HG02938 (cell line): ENCODE results near the gene NMU.
"Not testable (repeated sequence)": the region's sequence is repeated elsewhere in the genome, so short reads cannot be mapped to it uniquely, and the experiment has no call there.

Experiments
- ATAC-seq: cut with Tn5 transposase; IDR thresholded peaks from one replicate; pipeline ENCODE4 v1.9.1; 2021; ENCODE audit warnings: mild to moderate bottlenecking, moderate library complexity; ENCODE audit not compliant: unreplicated experiment

NMU gene

DNA sequence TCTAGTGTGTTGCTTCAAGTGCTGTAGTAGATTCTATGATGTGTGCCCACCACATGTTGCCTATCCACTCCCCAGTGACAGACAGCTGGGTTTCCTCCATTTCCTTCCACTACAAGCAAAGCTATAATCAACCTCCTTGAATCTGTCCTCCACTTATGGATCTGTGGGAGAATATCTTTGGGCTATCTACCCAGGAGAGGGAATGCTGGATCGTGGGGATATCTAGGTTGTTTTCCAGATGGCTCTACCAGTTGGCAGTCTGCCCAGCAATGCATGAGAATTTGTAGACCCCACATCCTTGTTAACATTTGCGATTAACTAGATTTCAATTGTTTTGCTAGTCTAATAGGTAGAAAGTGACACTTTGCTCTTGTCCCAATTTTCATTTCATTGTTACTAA, 10.3 kb downstream of the NMU start:
- ATAC-seq, result no peak

DNA sequence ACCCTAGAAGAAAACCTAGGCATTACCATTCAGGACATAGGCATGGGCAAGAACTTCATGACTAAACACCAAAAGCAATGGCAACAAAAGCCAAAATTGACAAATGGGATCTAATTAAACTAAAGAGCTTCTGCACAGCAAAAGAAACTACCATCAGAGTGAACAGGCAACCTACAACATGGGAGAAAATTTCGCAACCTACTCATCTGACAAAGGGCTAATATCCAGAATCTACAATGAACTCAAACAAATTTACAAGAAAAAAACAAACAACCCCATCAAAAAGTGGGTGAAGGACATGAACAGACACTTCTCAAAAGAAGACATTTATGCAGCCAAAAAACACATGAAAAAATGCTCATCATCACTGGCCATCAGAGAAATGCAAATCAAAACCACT, 12.0 kb downstream of the NMU start:
- not testable (repeated sequence) for ATAC-seq

DNA sequence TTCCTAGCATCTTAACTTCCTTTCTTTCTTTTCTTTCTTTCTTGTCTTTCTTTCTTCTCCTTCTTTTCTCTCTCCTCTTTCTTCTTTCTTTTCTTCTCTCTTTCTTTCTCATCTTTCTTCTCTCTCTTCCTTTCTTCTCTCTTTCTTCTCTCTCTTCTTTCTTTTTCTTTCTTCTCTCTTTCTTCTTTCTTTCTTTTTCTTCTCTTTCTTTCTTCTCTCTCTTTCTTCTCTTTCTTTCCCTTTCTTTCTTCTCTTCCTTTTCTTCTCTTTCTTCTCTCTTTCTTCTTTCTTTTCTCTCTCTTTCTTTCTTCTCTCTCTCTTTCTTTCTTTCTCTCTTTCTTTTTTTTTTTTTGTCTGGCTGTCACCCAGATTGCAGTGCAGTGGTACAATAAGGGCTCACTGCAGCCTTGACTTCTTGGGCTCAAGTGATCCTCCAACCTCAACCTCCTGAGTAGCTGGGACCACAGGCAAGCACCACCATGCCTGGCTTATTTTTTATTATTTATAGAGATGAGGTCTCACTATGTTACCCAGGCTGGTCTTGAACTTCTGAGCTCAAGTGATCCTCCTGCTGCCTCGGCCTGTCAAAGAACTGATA, 17.5 kb downstream of the NMU start:
- no peak for ATAC-seq

DNA sequence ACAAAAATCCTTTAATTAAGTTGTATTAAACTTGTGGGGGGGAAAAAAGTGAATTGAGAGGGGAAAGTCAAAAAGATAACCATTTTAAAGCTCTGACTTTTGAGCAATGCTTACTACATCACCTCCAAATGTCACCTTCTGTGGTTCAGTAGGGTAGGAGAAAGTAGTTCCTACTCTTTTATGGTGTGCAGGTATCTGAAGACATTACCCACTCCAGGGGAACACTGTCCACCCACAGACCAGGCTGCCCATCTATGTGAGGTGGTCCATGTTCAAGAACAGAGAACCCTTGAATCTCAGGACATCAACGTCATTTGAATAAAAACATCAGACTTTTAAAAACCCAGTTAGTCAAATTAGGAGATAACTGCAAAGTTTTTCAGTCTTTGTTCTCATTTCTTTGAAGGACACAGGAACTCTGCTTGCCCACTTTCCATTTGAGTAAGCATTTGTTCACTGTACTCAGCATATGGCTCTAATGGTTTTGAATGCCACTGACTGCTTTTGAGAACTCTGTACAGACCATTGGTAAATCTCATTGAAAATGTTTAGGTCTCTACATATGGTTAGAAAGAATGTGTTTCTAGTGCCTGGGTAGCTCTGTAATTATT, 18.4 kb downstream of the NMU start:
- peak; percentile 98 for ATAC-seq

DNA sequence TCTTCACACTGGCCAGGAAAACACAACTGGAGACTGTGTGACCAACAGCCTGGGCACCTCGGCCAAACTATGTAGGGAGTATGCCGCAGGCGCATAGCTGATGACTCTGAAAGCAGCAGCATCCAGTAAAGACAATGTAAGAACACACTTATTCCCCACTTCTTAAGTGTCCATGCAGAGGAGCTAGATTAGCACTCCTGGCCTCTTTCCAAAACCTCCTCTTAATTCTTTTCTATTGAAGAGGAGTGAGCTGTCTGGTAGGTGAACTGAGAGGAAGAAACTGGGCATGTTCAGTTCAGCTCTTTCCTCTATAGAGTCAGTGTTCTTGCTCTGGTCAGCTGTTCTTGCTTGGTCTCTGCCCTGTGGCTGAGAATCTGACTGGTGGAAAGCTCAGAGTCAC, 21.1 kb downstream of the NMU start:
- no peak for ATAC-seq

DNA sequence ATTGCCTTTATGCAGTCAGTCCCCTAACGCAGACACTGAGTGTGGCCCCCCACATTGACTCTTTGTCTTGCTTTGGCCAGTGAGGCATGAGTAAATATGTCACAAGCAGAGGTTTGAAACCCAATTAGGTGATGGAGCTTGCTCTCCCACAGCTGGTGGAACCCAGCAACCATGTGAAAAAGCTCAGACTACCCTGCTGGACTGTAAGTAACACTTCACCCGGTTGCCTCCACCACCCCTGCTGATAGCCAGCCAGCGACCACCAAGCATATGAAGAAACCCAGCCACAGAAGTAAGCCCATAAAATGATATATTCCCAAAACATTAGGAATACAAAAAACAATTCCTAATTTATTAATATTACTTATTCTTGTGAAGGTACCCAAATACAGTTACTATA, 22.5 kb downstream of the NMU start:
- ATAC-seq, result no peak

DNA sequence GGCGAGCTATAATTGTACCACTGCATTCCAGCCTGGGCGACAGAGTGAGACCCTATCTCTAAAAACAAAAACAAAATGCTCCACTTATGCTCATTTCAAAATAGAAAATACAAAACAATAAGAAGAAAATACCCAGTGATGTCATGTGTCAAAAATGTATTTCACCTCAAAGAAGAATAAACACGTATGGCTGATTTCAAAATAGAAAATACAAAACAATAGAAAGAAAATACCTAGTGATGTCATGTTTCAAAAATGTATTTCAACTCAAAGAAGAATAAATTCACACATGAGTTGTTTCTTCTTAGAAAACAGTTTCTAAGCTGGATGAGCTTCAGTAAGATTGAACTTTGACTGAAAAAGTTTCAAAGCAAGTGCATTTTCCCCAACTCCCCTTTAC, 23.8 kb downstream of the NMU start:
- ATAC-seq, result no peak

DNA sequence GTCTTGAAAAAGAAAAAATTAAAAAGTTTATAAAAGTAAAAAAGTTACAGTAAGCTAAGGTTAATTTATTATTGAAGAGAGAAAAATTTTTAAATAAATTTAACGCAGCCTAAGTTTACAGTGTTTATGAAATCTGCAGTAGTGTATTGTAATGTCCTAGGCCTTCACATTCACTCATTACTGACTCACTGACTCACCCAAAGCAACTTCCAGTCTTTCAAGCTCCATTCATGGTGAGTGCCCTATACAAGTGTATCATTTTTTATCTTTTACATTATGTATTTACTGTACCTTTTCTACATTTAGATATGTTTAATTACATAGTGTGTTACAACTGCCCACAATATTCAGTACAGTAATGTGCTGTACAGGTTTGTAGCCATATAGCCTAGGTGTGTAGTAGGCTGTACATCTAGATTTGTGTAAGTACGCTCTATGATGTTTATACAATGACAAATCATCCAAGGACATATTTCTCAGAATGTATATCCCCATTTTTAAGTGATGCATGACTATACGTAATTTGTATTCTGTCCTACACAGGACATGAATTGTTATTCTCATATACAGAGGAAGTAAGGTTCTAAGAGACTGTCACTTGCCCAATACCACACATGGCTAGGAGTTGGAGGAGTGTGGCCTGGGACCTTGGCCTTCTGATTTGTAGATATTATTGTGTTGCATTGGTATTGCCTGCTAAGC, 24.6 kb downstream of the NMU start:
- ATAC-seq, result no peak

DNA sequence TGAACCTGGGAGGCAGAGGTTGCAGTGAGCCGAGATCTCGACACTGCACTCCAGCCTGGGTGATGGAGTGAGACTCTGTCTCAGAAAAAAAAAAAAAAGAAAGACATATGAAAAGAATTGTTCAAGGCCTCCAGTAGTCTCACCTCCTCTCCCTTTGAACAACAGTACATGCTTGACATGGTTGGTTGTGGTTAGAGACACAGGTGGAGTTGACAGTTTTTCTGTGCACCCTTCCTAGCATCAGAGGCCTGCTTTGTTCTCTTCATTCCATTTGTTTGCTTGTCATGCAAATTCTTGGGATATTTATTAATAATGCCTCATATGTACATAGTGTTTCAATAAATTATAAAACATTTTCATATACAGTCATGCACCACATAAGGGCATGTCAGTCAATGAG, 25.7 kb downstream of the NMU start:
- ATAC-seq, result no peak

DNA sequence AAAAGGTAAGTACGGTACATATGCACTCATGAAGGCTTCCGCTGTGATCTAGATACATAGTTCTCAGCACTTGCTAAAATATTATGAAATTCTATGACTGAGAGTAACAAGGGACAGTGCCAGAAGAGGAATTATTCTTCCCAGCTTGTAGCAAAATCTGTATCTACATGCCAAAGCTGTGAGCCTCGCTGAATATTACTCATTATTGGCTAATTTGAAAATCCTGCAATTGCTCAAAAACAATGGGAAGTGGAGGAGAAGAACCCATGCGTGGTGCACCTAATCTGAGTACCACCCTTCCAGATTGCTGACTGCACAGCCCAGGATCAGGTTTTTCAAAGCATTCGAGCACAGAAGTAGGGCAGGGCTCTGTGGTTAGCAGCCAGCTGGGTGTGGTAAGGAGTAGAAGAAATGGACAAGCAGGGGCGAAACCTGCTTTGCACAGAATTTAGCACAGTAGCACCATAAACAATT, 26.7 kb downstream of the NMU start:
- no peak for ATAC-seq

DNA sequence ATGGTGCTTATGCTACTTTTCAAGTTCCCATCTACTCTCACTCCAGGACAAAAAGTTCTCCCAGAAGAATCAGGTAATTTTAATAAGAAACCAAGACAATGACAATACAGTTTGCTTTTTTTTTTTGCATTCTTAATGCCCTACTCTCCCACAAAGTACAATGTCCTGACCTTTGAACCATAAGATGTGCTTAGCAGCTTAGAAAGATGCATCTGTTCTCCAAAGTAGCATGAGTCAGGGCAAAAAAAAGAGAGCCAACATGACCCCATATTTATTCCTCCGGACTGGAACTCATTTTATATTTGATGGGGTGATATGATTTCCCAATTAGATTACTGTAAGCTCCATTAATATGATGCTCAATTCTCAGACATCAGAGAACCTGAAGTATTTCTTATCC, 27.5 kb downstream of the NMU start:
- no peak for ATAC-seq

DNA sequence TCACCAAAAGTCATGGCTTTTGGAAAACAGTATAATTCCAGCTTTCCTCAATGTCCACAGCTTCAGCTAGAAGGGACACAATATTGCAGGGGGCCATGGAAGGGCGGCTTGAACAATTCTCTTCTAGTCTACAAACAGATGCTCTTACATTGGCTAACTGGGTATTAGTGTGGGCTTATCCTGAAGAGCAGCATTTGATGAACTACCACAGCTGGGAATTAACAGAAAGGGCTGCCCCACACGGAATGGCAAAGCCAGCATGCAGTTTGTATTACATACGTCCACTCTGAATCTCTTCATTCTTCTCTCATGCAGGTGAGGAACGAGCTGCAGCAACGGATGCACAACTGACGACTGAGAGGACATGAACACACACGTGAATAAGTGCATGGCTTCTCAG, 31.1 kb downstream of the NMU start:
- no peak for ATAC-seq

DNA sequence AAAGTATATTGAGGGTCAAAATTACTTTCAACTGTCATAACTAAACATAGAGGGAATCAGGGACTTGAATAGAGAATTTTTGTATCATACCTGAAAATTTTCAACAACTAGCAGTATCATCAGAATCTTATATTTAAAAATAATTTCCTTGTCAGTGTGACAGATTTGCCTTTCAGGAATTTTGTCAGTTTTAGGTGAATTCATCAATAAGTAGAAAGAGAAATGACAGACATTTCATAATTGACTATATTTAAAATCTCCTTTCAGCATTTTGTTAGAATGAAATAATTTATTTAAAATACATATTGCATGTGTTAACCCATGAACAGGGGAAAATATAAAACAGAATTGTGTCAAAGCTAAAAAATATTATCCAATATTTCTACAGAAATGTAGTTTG, 35.5 kb downstream of the NMU start:
- no peak for ATAC-seq

DNA sequence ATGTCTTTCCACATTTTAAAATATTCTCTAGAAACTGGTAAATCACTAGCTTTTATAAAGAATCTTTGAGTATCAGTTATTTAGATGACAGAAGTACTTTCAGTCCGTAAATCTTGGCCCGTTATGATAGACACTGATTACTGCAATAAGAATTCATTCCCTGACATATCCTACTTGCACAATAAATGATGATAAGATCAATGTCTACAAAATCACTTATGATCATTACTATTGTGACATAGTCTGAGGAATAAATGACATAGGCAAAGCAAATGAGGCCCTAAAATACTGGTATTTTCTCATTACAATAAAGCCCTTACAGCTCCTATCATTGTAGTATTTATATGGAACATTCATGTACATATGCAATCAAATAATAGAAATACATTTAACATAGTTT, 37.5 kb downstream of the NMU start:
- no peak for ATAC-seq

DNA sequence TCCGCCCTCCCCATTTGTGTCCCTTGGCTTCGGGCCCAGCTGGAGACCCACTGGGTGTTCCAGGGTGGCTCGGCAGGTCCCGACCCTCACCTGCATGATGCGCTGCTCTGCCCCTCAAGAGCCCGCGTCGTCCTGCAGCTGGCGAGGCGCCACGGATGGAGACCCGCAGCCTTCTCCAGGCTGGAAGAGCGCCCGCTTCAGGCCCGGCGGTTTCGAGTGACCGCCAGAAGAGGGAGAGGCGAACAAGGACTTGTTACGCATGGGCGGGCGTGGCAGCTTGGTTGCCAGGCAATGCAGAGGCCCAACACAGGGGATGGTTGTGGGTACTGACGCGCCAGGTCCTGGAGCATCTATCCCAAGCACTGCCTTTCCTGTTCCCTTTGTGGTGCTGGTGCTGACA, 44.1 kb downstream of the NMU start, which contains the start of gene PDCL2:
Gene PDCL2, minus strand, starts transcription at position 232 of the 400 bp plus-strand sequence. Its CDS starts 136 bp downstream, at position 96.
- ATAC-seq, result no peak

DNA sequence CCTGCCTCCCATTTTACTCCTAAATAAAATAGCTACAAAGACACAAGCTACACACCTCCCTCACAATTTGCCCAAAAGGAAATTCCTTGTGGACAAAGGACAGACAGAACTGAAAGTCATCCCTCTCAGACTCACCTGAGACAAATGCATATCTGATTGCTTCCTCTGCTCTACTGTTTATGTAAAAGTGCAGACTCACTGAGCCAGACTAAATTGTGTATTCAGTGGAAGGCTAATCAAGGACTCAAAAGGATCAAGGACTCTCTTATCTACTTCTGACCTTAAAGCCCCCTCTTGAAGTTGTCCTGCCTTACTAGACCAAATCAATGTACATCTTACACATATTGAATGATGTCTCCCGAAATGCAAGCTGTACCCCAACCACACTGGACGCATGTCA, 47.9 kb downstream of the NMU start:
- ATAC-seq, result no peak

DNA sequence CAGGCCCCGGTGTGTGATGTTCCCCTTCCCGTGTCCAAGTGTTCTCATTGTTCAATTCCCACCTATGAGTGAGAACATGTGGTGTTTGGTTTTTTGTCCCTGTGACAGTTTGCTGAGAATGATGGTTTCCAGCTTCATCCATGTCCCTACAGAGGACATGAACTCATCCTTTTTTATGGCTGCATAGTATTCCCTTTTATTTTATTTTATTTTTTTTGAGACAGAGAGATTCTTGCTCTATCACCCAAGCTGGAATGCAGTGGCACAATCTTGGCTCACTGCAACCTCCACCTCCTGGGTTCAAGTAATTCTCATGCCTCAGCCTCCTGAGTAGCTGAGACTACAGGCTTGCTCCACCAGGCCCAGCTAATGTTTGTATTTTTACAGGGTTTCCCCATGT, 53.3 kb downstream of the NMU start:
- not testable (repeated sequence) for ATAC-seq

DNA sequence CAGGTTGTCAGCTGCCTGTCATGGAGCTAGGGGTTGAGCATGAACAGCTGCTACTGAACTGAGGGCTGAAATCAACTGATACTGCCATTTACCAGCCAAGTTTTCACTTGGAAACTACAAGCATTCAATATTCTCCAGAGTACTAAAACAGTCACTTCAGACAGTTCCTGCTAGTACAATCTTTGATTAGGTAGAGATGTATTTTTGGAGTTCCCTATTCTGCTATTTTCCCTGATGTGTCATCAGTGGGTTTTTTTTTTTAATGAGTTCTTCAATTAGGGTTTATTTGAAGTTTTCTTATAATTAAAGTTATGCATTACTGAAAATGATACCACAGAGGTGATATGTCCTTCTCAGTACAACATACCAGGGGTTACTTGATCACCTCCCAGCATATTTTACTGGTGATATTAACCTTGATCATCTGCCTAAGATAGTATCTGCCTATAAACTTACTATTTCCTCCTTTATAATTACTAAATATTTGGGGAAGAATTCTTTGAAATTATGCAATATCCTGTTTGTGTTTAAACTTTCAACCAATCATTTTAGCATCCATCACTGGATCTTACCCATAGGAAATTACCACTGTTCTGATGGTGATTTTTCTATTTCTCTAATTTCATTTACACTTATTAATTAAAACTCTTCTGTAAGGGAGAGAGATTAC, 57.6 kb downstream of the NMU start:
- no peak for ATAC-seq

DNA sequence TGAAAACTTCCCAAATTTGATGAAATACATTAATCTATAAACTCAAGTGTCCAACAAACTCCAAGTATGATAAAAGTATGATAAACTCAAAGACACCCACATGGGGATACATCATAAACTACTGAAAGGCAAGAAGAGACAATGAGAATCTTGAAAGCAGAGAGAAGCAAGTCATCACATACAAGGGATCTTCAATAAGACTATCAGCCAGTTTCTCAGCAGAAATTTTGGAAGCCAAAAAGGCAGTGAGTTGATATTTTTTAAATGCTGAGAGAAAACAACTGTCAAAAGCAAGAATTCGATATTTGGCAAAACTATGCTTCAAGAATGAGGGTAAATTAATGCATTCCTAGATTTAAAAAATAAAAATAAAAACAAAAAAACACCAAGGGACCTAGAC, 60.6 kb downstream of the NMU start:
- ATAC-seq, result no peak

DNA sequence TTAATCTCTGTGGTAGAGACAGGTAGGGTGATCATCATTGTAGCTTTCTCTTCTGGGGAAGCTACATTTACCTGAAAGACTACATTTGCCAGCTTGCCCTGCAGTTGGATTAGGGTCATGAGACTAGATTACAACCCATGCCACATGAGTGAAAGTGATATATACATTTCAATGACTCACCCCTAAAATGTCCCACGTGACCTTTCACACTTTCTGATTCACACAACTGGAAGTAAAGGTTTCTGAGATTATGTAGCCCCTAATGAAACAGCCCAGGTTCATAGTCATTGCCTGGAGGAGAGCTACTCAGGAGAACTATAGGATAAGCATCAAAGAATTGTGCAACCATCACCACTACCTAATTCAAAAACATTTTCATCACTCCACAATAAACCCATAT, 61.8 kb downstream of the NMU start:
- no peak for ATAC-seq

DNA sequence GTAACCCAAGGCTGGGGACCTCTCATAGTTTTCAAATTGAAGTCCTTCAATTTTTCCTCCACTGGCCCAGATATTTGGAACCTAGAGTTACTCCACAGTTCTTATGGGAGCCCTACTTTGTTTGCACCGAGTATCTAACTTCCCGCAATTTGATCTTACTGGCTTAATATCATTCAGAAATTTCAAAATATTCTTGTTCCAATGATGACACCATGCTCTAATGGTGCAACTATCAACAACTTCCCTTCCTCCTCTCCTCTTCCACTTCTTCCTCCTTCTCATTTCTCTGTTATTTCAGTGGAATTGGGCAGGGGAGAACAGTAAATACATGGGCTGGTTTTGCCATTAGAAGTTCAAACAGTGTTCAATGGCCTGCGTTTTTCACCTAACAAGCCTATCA, 64.3 kb downstream of the NMU start:
- ATAC-seq, result no peak
